ENCODE measurements around the gene GATA5.

Gene GATA5

DNA sequence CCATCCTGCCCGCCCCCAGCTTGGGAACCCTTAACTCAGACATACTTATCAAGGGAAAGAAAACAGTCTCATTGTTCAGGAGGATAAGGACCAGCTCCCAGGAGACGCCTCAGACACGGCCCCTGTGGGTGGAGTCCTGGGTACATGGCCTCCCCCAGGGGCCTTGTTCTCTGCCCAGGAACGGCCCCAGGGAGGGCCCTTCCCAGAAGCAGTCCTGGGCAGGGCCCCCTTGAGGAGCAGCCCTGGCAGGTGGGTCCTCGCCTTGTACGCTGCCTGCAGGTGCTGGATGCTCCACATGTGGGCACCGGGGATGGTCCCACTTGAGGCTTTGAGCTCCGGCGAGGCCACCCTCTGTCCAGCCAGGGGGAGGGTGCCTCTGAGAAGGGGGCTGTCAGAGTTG is 4.5 kb upstream of the GATA5 start:
- H3K4me3 ChIP-seq (ENCODE audit: low read depth, low read length), result no peak overlapping the region
- no peak overlapping the region for H2AFZ ChIP-seq
- TF ChIP-seq, protein P1, sequence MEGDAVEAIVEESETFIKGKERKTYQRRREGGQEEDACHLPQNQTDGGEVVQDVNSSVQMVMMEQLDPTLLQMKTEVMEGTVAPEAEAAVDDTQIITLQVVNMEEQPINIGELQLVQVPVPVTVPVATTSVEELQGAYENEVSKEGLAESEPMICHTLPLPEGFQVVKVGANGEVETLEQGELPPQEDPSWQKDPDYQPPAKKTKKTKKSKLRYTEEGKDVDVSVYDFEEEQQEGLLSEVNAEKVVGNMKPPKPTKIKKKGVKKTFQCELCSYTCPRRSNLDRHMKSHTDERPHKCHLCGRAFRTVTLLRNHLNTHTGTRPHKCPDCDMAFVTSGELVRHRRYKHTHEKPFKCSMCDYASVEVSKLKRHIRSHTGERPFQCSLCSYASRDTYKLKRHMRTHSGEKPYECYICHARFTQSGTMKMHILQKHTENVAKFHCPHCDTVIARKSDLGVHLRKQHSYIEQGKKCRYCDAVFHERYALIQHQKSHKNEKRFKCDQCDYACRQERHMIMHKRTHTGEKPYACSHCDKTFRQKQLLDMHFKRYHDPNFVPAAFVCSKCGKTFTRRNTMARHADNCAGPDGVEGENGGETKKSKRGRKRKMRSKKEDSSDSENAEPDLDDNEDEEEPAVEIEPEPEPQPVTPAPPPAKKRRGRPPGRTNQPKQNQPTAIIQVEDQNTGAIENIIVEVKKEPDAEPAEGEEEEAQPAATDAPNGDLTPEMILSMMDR (IDR thresholded peaks at IDR 0.05), result no peak
- H3K27ac ChIP-seq, result no peak overlapping the region
- H3K9me3 ChIP-seq (ENCODE audit: control insufficient read depth, low read length), result no peaks in the 10 kb centered on the region
- no peaks in the 10 kb centered on the region for H3K36me3 ChIP-seq (ENCODE audit: control insufficient read depth, insufficient read depth, low read length)
- H3K4me1 ChIP-seq, result peaks cover 4% of the 10 kb centered on the region
- no peaks in the 10 kb centered on the region for H3K79me2 ChIP-seq
- no peak overlapping the region for H3K9ac ChIP-seq
- no peak overlapping the region for H3K4me2 ChIP-seq (ENCODE audit: low read length)
- H3K27me3 ChIP-seq (ENCODE audit: control insufficient read depth, insufficient read depth, low read length), result peaks cover 11% of the 10 kb centered on the region

DNA sequence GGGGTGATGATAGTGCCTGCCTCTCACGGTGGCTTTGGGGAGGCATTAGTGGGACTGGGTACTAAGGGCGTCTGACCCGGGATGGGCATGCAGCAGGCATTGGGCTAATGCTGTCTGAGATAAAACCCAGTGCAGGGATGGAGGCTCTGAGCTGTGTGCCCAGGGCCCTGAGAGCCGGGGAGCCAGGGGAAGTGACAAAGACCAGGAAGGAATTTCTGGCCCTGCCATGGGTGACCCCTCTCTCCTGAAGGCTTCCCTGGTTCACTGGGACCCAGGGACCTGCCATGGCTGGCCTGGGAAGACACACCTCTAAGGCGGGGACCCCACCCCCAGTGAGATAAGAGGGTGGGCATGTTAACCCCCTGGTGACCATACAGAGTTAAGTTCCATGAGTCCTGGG is 3.9 kb upstream of the GATA5 start:
- Histone ChIP-seq H3K9me3 (ENCODE audit: control insufficient read depth, low read length) (no peaks in the 10 kb centered on the region), H3K79me2 (no peaks in the 10 kb centered on the region), H3K36me3 (ENCODE audit: control insufficient read depth, insufficient read depth, low read length) (no peaks in the 10 kb centered on the region), H3K4me1 (peaks cover 4% of the 10 kb centered on the region), H3K9ac (no peak overlapping the region), H3K27me3 (ENCODE audit: control insufficient read depth, insufficient read depth, low read length) (peaks cover 11% of the 10 kb centered on the region), H3K4me2 (ENCODE audit: low read length) (no peak overlapping the region), H3K4me3 (ENCODE audit: low read depth, low read length) (no peak overlapping the region), H2AFZ (no peak overlapping the region), H3K27ac (no peak overlapping the region)
- TF ChIP-seq, protein P1 (IDR thresholded peaks at IDR 0.05), result no peak

DNA sequence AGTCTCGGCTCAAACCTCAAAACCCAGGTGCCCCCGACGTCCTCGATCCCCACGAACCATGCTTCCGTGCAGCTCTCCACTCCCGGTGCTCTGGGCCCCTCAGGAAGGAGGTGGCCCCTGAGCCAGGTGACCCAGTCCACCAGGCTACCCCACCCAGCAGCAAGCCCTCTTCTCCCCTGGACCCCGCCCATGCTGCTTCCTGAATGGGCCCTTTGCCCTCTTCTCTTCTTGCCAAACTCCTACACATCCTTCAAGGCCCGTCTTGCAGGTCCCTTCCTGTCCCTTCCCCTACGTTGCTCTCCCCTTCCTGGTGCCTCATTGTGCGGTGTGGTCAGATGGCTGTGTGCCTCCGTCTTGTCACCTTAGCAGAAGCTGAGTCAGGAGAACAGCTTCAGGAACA is 3.4 kb upstream of the GATA5 start:
- no peak overlapping the region for H3K4me3 ChIP-seq (ENCODE audit: low read depth, low read length)
- peaks cover 11% of the 10 kb centered on the region for H3K27me3 ChIP-seq (ENCODE audit: control insufficient read depth, insufficient read depth, low read length)
- H3K36me3 ChIP-seq (ENCODE audit: control insufficient read depth, insufficient read depth, low read length), result no peaks in the 10 kb centered on the region
- no peak overlapping the region for H3K27ac ChIP-seq
- H3K9me3 ChIP-seq (ENCODE audit: control insufficient read depth, low read length), result no peaks in the 10 kb centered on the region
- TF ChIP-seq, protein P1 (IDR thresholded peaks at IDR 0.05), result no peak
- H3K4me1 ChIP-seq, result peaks cover 4% of the 10 kb centered on the region
- no peak overlapping the region for H2AFZ ChIP-seq
- H3K9ac ChIP-seq, result no peak overlapping the region
- no peaks in the 10 kb centered on the region for H3K79me2 ChIP-seq
- H3K4me2 ChIP-seq (ENCODE audit: low read length), result no peak overlapping the region

DNA sequence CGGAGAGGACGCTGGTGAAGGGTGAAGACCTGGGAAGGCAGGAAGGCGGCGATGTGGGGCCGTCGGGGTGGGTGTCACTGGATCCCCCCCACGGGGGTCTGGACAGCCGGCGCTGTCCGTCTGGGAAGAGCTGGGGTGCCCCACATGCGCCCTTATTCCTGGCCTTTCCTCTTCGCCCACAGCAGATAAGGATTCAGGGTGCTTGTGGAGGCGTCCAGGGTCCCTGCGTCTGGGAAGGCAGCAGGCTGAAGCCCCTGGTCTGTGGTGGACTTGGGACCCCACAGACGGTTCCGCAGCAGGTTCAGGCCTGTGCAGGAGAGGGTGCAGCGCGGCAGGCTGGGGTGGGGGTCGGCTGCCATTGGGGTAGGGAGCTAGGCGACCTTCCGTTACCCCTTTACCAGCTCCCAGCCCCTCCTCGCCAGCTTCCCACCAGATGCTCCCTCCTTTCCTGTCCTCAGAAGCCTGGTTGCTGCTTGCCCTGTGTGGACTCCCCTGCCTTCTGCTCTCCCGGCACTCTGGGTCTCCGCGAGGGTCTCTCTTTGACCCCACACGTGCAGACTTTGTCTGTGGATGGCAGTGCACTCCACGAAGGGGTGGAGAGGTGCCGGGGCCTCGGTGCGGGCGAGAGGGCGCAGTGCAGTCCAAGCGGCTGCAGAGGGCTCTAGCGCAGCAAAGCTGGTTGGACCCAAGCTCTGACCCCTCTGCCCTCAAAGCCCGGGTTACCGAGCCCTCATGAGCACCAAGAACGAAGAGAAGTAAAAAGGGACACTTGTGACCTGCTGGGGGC is 2.1 kb upstream of the GATA5 start:
- no peak overlapping the region for H3K4me3 ChIP-seq (ENCODE audit: low read depth, low read length)
- TF ChIP-seq, protein P1 (IDR thresholded peaks at IDR 0.05), result no peak
- no peaks in the 10 kb centered on the region for H3K9me3 ChIP-seq (ENCODE audit: control insufficient read depth, low read length)
- no peak overlapping the region for H3K27ac ChIP-seq
- no peaks in the 10 kb centered on the region for H3K36me3 ChIP-seq (ENCODE audit: control insufficient read depth, insufficient read depth, low read length)
- H3K27me3 ChIP-seq (ENCODE audit: control insufficient read depth, insufficient read depth, low read length), result peaks cover 11% of the 10 kb centered on the region
- H2AFZ ChIP-seq, result no peak overlapping the region
- H3K9ac ChIP-seq, result no peak overlapping the region
- H3K79me2 ChIP-seq, result no peaks in the 10 kb centered on the region
- no peak overlapping the region for H3K4me2 ChIP-seq (ENCODE audit: low read length)
- peaks cover 4% of the 10 kb centered on the region for H3K4me1 ChIP-seq
